Liver (tissue), 9 donors: Measurements from ENCODE around the gene PSMB10. TPM values are rescaled to one million over a fixed set of nuclear protein-coding genes. Genes with fewer than 3 reads are reported as not detected.

Experiments
- DNase-seq: peaks from one replicate; pipeline ENCODE4 v3.0.0-alpha.2; 2017; ENCODE audit warnings: low spot score
- H3K27ac ChIP-seq, 2 donors: one replicate each; pipeline ENCODE4 v1.7.0; 2013; ENCODE audit warnings: inconsistent platforms in 2 of 2, low read length in 2 of 2, control low read depth in 1 of 2, low read depth in 1 of 2, mild to moderate bottlenecking in 1 of 2
- H3K27me3 ChIP-seq, 4 donors: one replicate each; pipeline versions ENCODE4 v1.6.1 to v1.7.0; 2013; ENCODE audit warnings: low read length in 3 of 4, inconsistent platforms in 1 of 4, mild to moderate bottlenecking in 1 of 4, moderate library complexity in 1 of 4; ENCODE audit not compliant: control insufficient read depth in 4 of 4, insufficient read depth in 4 of 4
- H3K36me3 ChIP-seq, 4 donors: one replicate each; pipeline versions ENCODE4 v1.6.1 to v1.7.0; 2013; ENCODE audit warnings: low read length in 3 of 4, mild to moderate bottlenecking in 3 of 4, low read depth in 1 of 4, moderate library complexity in 1 of 4; ENCODE audit not compliant: control insufficient read depth in 4 of 4, insufficient read depth in 3 of 4
- H3K4me1 ChIP-seq, 4 donors: one replicate each; pipeline versions ENCODE4 v1.6.1 to v1.7.0; 2013; ENCODE audit warnings: low read length in 3 of 4, mild to moderate bottlenecking in 3 of 4, moderate library complexity in 1 of 4; ENCODE audit not compliant: control insufficient read depth in 4 of 4, insufficient read depth in 4 of 4
- H3K4me3 ChIP-seq, 3 donors: one replicate each; pipeline versions ENCODE4 v1.6.1 to v1.7.0; 2013; ENCODE audit warnings: low read length in 3 of 3, control low read depth in 1 of 3, low read depth in 1 of 3, mild to moderate bottlenecking in 1 of 3
- H3K9ac ChIP-seq, 2 donors: one replicate each; pipeline ENCODE4 v1.7.0; 2013; ENCODE audit warnings: low read length in 2 of 2, mild to moderate bottlenecking in 2 of 2, moderate library complexity in 2 of 2, control low read depth in 1 of 2, low read depth in 1 of 2
- H3K9me3 ChIP-seq, 4 donors: one replicate each; pipeline versions ENCODE4 v1.6.1 to v1.7.0; 2013; ENCODE audit warnings: low read length in 3 of 4; ENCODE audit not compliant: control insufficient read depth in 4 of 4
- EGR1 ChIP-seq, 2 donors: IDR thresholded peaks; 2 replicates each; pipeline ENCODE4 v1.6.1; 2016 to 2018; ENCODE audit warnings: antibody characterized with exemption in 2 of 2, low read depth in 2 of 2
- FOXA1 ChIP-seq: IDR thresholded peaks from 2 replicates; pipeline ENCODE4 v1.6.1; 2016; ENCODE audit warnings: antibody characterized with exemption
- FOXA2 ChIP-seq: IDR thresholded peaks from 2 replicates; pipeline ENCODE4 v1.6.1; 2016; ENCODE audit warnings: antibody characterized with exemption
- GABPA ChIP-seq, 2 donors: IDR thresholded peaks in 1 of 2; conservative IDR thresholded peaks in 1 of 2; 2 replicates each; pipeline ENCODE4 v1.6.1; 2016; ENCODE audit warnings: antibody characterized with exemption in 2 of 2, mild to moderate bottlenecking in 1 of 2, moderate library complexity in 1 of 2
- HNF4G ChIP-seq: IDR thresholded peaks from 2 replicates; pipeline ENCODE4 v1.6.1; 2016; ENCODE audit warnings: antibody characterized with exemption
- JUND ChIP-seq, 2 donors: IDR thresholded peaks; 2 replicates each; pipeline ENCODE4 v1.6.1; 2016; ENCODE audit warnings: antibody characterized with exemption in 2 of 2
- RAD21 ChIP-seq, 2 donors: IDR thresholded peaks; 2 replicates each; pipeline ENCODE4 v1.6.1; 2016; ENCODE audit warnings: antibody characterized with exemption in 2 of 2, mild to moderate bottlenecking in 2 of 2
- RXRA ChIP-seq, 2 donors: IDR thresholded peaks; 2 replicates each; pipeline ENCODE4 v1.6.1; 2017 to 2018; ENCODE audit warnings: antibody characterized with exemption in 2 of 2, mild to moderate bottlenecking in 1 of 2
- SP1 ChIP-seq: IDR thresholded peaks from 2 replicates; pipeline ENCODE4 v1.6.1; 2018; ENCODE audit warnings: antibody characterized with exemption, mild to moderate bottlenecking
- WGBS: extraction: QIAGEN DNeasy Blood & Tissue Kit; methylation state at CpG from one replicate; pipeline ENCODE4 v1.1.7; 2013; 5-methylcytosine and 5-hydroxymethylcytosine counted together
- polyA plus RNA-seq, 2 donors: library from polyadenylated mRNA; stranded (reverse) in 1 of 2; unstranded in 1 of 2; fragments of 200-250 nt in 1 of 2; fragments of >200 nt in 1 of 2; fragmentation: Nextera tagmentation in 1 of 2; extraction: Ambion mirVana in 1 of 2; gene quantifications; one replicate each; pipeline versions ENCODE4 v1.2.1 to v1.2.3, GENCODE V29; 2013 to 2015
- total RNA-seq, 2 donors: library from RNA; depleted of rRNA; stranded (reverse); fragments of >200 nt; gene quantifications; one replicate each; pipeline ENCODE4 v1.2.3, GENCODE V29; 2014
- TF ChIP-seq, protein P1 (sequence below): IDR thresholded peaks from 2 replicates; pipeline ENCODE4 v1.6.1; 2016; ENCODE audit warnings: antibody characterized with exemption
- TF ChIP-seq, protein P2 (sequence below): IDR thresholded peaks from 2 replicates; pipeline ENCODE4 v1.6.1; 2016; ENCODE audit warnings: antibody characterized with exemption
- TF ChIP-seq, protein P3 (sequence below): IDR thresholded peaks from 2 replicates; pipeline ENCODE4 v1.6.1; 2016; ENCODE audit warnings: antibody characterized with exemption, mild to moderate bottlenecking
- TF ChIP-seq, protein P4 (sequence below): IDR thresholded peaks from 2 replicates; pipeline ENCODE4 v1.6.1; 2016; ENCODE audit warnings: antibody characterized with exemption
- TF ChIP-seq, protein P5 (sequence below): fragments of 150-350 bp; IDR thresholded peaks from 2 replicates; pipeline ENCODE4 v1.5.1; 2017; ENCODE audit warnings: improper control_type of control experiment, low read depth, low read length; ENCODE audit not compliant: missing input control
- donor health status: healthy.
- donor health status: healthy.
- donor health status: healthy.
- donor health status: healthy.
- donor health status: healthy.

PSMB10 gene
- 10 to 100 TPM; 24.8 to 36.3 TPM for total RNA-seq
- polyA plus RNA-seq = 10 to 100 TPM; 28.4 to 48.2 TPM

DNA sequence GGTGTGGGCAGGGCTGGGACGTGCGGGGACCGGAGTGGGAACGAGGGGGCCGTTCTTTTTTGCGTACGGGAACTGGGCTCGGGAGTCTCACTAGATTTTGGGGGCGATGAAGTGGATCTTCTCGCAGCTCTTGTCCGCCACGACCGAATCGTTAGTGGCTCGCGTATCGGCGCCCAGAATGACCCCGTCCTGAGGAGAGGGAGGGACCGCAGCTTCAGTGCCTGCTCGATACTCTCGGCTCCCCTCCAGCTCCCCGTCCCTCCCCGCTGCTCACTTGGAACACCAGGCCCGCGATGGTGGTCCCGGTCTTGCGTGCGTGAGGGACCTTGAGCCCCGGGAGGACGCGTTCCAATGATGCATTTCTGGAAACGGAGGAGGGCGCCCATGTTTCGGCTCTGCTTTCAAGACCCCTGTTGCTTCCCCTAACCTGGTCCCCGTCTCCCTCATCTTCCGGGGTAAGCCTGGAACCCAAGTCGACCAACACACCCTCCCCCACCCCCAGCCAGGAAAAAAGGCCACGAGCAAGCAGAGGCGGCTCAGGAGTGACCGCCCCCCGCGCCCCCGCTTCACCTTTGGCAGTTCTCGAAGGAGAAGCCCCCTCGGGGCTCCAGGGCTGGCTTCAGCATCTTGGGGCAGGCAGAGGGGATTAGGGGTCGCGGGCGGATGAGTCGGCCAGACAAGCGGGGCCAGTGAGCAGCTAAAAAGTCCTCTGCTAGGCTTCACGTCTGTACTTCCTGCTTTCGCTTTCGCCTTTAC lies at the start of gene PSMB10:
PSMB10 (minus strand) TSS at position 727 of the 756 bp plus-strand sequence; CDS start at position 626, 101 bp downstream.
- peaks cover 4 to 38% (median 27%) of the 10 kb centered on the region in 4 donors for H3K4me1 ChIP-seq

DNA sequence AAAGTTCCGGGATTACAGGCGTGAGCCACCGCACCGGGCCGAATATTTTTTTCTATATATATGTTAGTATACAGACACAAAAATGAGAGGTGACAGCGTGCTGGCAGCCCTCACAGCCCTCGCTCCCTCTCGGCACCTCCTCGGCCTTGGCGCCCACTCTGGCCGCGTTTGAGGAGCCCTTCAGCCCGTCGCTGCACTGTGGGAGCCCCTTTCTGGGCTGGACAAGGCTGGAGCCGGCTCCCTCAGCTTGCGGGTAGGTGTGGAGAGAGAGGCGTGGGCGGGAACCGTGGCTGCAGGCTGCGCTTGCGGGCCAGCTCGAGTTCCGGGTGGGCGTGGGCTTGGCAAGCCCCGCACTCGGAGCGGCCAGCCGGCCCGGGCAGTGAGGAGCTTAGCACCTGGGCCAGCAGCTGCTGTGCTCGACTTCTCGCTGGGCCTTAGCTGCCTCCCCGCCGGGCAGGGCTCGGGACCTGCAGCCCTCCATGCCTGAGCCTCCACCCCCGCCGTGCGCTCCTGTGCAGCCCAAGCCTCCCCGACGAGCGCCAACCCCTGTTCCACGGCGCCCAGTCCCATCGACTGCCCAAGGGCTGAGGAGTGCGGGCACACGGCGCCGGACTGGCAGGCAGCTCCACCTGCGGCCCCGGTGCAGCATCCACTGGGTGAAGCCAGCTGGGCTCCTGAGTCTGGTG lies 45.5 kb upstream of the PSMB10 start:
- Histone ChIP-seq H3K9me3 (no peaks in the 10 kb centered on the region), H3K4me3 (no peak overlapping the region), H3K27ac (no peak overlapping the region), H3K27me3 (no peaks in the 10 kb centered on the region), H3K36me3 (no peaks in the 10 kb centered on the region), H3K4me1 (no peaks in the 10 kb centered on the region), H3K9ac (no peak overlapping the region)
- no peak for DNase-seq
- 96% methylated on average over 49 of the region's 49 CpGs for WGBS
- TF ChIP-seq, protein P1, sequence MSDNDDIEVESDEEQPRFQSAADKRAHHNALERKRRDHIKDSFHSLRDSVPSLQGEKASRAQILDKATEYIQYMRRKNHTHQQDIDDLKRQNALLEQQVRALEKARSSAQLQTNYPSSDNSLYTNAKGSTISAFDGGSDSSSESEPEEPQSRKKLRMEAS = no peak
- TF ChIP-seq, protein P2, sequence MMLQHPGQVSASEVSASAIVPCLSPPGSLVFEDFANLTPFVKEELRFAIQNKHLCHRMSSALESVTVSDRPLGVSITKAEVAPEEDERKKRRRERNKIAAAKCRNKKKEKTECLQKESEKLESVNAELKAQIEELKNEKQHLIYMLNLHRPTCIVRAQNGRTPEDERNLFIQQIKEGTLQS = no peak
- no peak for TF ChIP-seq FOXA2
- TF ChIP-seq, protein P3, sequence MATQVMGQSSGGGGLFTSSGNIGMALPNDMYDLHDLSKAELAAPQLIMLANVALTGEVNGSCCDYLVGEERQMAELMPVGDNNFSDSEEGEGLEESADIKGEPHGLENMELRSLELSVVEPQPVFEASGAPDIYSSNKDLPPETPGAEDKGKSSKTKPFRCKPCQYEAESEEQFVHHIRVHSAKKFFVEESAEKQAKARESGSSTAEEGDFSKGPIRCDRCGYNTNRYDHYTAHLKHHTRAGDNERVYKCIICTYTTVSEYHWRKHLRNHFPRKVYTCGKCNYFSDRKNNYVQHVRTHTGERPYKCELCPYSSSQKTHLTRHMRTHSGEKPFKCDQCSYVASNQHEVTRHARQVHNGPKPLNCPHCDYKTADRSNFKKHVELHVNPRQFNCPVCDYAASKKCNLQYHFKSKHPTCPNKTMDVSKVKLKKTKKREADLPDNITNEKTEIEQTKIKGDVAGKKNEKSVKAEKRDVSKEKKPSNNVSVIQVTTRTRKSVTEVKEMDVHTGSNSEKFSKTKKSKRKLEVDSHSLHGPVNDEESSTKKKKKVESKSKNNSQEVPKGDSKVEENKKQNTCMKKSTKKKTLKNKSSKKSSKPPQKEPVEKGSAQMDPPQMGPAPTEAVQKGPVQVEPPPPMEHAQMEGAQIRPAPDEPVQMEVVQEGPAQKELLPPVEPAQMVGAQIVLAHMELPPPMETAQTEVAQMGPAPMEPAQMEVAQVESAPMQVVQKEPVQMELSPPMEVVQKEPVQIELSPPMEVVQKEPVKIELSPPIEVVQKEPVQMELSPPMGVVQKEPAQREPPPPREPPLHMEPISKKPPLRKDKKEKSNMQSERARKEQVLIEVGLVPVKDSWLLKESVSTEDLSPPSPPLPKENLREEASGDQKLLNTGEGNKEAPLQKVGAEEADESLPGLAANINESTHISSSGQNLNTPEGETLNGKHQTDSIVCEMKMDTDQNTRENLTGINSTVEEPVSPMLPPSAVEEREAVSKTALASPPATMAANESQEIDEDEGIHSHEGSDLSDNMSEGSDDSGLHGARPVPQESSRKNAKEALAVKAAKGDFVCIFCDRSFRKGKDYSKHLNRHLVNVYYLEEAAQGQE = no peak
- TF ChIP-seq, protein P4, sequence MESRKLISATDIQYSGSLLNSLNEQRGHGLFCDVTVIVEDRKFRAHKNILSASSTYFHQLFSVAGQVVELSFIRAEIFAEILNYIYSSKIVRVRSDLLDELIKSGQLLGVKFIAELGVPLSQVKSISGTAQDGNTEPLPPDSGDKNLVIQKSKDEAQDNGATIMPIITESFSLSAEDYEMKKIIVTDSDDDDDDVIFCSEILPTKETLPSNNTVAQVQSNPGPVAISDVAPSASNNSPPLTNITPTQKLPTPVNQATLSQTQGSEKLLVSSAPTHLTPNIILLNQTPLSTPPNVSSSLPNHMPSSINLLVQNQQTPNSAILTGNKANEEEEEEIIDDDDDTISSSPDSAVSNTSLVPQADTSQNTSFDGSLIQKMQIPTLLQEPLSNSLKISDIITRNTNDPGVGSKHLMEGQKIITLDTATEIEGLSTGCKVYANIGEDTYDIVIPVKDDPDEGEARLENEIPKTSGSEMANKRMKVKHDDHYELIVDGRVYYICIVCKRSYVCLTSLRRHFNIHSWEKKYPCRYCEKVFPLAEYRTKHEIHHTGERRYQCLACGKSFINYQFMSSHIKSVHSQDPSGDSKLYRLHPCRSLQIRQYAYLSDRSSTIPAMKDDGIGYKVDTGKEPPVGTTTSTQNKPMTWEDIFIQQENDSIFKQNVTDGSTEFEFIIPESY = no peak
- no peak for TF ChIP-seq SP1
- TF ChIP-seq, protein P5, sequence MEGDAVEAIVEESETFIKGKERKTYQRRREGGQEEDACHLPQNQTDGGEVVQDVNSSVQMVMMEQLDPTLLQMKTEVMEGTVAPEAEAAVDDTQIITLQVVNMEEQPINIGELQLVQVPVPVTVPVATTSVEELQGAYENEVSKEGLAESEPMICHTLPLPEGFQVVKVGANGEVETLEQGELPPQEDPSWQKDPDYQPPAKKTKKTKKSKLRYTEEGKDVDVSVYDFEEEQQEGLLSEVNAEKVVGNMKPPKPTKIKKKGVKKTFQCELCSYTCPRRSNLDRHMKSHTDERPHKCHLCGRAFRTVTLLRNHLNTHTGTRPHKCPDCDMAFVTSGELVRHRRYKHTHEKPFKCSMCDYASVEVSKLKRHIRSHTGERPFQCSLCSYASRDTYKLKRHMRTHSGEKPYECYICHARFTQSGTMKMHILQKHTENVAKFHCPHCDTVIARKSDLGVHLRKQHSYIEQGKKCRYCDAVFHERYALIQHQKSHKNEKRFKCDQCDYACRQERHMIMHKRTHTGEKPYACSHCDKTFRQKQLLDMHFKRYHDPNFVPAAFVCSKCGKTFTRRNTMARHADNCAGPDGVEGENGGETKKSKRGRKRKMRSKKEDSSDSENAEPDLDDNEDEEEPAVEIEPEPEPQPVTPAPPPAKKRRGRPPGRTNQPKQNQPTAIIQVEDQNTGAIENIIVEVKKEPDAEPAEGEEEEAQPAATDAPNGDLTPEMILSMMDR = no peak
- no peak for TF ChIP-seq HNF4G
- TF ChIP-seq JUND (IDR thresholded peaks at IDR 0.05) = no peak
- no peak for TF ChIP-seq RXRA (IDR thresholded peaks at IDR 0.05)

More for the DNA sequence above, at the start of gene PSMB10:
- H3K9ac ChIP-seq = peak within 1 kb of the TSS; percentile 84 to 90
- under 1% methylated on average over 54 of the region's 54 CpGs for WGBS
- no peaks in the 10 kb centered on the region for H3K9me3 ChIP-seq
- peak within 1 kb of the TSS; percentile 65 to 93 (median 78) for H3K4me3 ChIP-seq
- peak within 1 kb of the TSS; percentile 87 to 96 for H3K27ac ChIP-seq
- no peak for TF ChIP-seq FOXA1
- TF ChIP-seq, protein P1 = no peak
- no peak for TF ChIP-seq EGR1 (IDR thresholded peaks at IDR 0.05; ENCODE audit: low read depth in 2 of 2)
- peak in 1 of 2 donors; percentile 36 for TF ChIP-seq RAD21 (IDR thresholded peaks at IDR 0.05)
- TF ChIP-seq GABPA (IDR thresholded peaks at IDR 0.05 in 1 of 2, conservative IDR thresholded peaks at IDR 0.05 in 1 of 2) = peak in 1 of 2 donors; percentile 14
- TF ChIP-seq JUND (IDR thresholded peaks at IDR 0.05) = no peak
- TF ChIP-seq, protein P4 = no peak
- TF ChIP-seq, protein P5 = no peak
- H3K27me3 ChIP-seq = no peaks in the 10 kb centered on the region
- H3K36me3 ChIP-seq = peaks cover 0 to 18% (median 8%) of the 10 kb centered on the region in 4 donors
- peak; percentile 60 for DNase-seq
